DMS114 treated with DMSO at 0.1 percent for 48 hours (cell line): ENCODE data around the gene CLEC4F.
A peak's percentile ranks its signal among the peaks of the same experiment; 100 is the strongest.

Experiments used
- DNase-seq: peaks from one replicate; lab custom pipeline; 2025; ENCODE audit not compliant: unreplicated experiment; lab: John Stamatoyannopoulos, UW

The CLEC4F gene

GRCh38 chr2:70820499-70820898, at the start of gene CLEC4F:
CLEC4F (minus strand) TSS chr2:70820599; CDS start chr2:70820523, 76 bp downstream.
- no peak for DNase-seq

GRCh38 chr2:70868970-70869369, 48.6 kb upstream of the CLEC4F start:
- DNase-seq: no peak

GRCh38 chr2:70861777-70862625, 41.6 kb upstream of the CLEC4F start:
- peak; percentile 88 for DNase-seq

- no peak for DNase-seq
Observed at GRCh38 chr2:70855667-70856066, 35.3 kb upstream of the CLEC4F start.

GRCh38 chr2:70854411-70854810, 34.0 kb upstream of the CLEC4F start:
- DNase-seq: no peak

GRCh38 chr2:70852824-70853223, 32.4 kb upstream of the CLEC4F start:
- no peak for DNase-seq

GRCh38 chr2:70851704-70852103, 31.3 kb upstream of the CLEC4F start:
- no peak for DNase-seq

GRCh38 chr2:70850925-70851324, 30.5 kb upstream of the CLEC4F start:
- no peak for DNase-seq

- DNase-seq: no peak
Observed at GRCh38 chr2:70842401-70842800, 22.0 kb upstream of the CLEC4F start.

- no peak for DNase-seq
Observed at GRCh38 chr2:70837980-70838925, 17.9 kb upstream of the CLEC4F start.

GRCh38 chr2:70835643-70836042, 15.2 kb upstream of the CLEC4F start, which contains the start of gene CD207:
CD207 (minus strand) TSS chr2:70835816; CDS start chr2:70835776, 40 bp downstream.
- no peak for DNase-seq

GRCh38 chr2:70834881-70835280, 14.5 kb upstream of the CLEC4F start:
- no peak for DNase-seq

- DNase-seq: no peak
Observed at GRCh38 chr2:70834106-70834505, 13.7 kb upstream of the CLEC4F start.

GRCh38 chr2:70833246-70833645, 12.8 kb upstream of the CLEC4F start:
- no peak for DNase-seq

- DNase-seq: no peak
Observed at GRCh38 chr2:70832386-70832785, 12.0 kb upstream of the CLEC4F start.

- DNase-seq: no peak
Observed at GRCh38 chr2:70831861-70832260, 11.5 kb upstream of the CLEC4F start.

- DNase-seq: no peak
Observed at GRCh38 chr2:70830366-70830765, 10.0 kb upstream of the CLEC4F start.

- no peak for DNase-seq
Observed at GRCh38 chr2:70829916-70830315, 9.5 kb upstream of the CLEC4F start.

GRCh38 chr2:70828914-70829824, 8.8 kb upstream of the CLEC4F start:
- no peak for DNase-seq

- no peak for DNase-seq
Observed at GRCh38 chr2:70828115-70828514, 7.7 kb upstream of the CLEC4F start.

GRCh38 chr2:70827388-70827787, 7.0 kb upstream of the CLEC4F start:
- no peak for DNase-seq
